Immature natural killer cell (primary cell): Measurements from ENCODE around the gene KIF2C. TPM values are rescaled to one million over a fixed set of nuclear protein-coding genes. Genes with fewer than 3 reads are reported as not detected.

Experiments used
- DNase-seq, 3 donors: peaks; one replicate each; pipeline ENCODE4 v3.0.0; 2022; ENCODE audit warnings: mixed read lengths in 1 of 3
- H3K27ac Mint-ChIP-seq, 6 donors: one replicate each; pipeline ENCODE4 v1.8.0; 2020; ENCODE audit warnings: mixed read lengths in 6 of 6, mild to moderate bottlenecking in 5 of 6, inconsistent platforms in 4 of 6, moderate library complexity in 3 of 6
- H3K27me3 Mint-ChIP-seq, 3 donors: one replicate each; pipeline ENCODE4 v1.8.0; 2020 to 2021; ENCODE audit warnings: low read depth in 3 of 3, mild to moderate bottlenecking in 3 of 3, mixed read lengths in 3 of 3, moderate library complexity in 3 of 3, inconsistent platforms in 1 of 3
- H3K36me3 Mint-ChIP-seq, 3 donors: one replicate each; pipeline ENCODE4 v1.8.0; 2020; ENCODE audit warnings: mixed read lengths in 3 of 3, inconsistent platforms in 2 of 3, mild to moderate bottlenecking in 2 of 3
- H3K4me1 Mint-ChIP-seq, 2 donors: one replicate each; pipeline ENCODE4 v1.8.0; 2020; ENCODE audit warnings: inconsistent platforms in 2 of 2, mild to moderate bottlenecking in 2 of 2, mixed read lengths in 2 of 2, moderate library complexity in 1 of 2
- H3K4me3 Mint-ChIP-seq, 5 donors: one replicate each; pipeline ENCODE4 v1.8.0; 2020; ENCODE audit warnings: mild to moderate bottlenecking in 5 of 5, mixed read lengths in 5 of 5, inconsistent platforms in 3 of 5, moderate library complexity in 3 of 5
- H3K9me3 Mint-ChIP-seq, 6 donors: one replicate each; pipeline ENCODE4 v1.8.0; 2020; ENCODE audit warnings: mild to moderate bottlenecking in 6 of 6, mixed read lengths in 6 of 6, inconsistent platforms in 4 of 6, moderate library complexity in 3 of 6
- polyA plus RNA-seq, 3 donors: library from polyadenylated mRNA; unstranded; fragments of 300-500 nt; fragmentation: Illumina TruSeq; gene quantifications; one replicate each; pipeline ENCODE4 v1.2.3, GENCODE V29; 2021

The KIF2C gene
- polyA plus RNA-seq, 3 donors from 2014 or later: 0.51 to 1.1 TPM; not detected in 1

DNA sequence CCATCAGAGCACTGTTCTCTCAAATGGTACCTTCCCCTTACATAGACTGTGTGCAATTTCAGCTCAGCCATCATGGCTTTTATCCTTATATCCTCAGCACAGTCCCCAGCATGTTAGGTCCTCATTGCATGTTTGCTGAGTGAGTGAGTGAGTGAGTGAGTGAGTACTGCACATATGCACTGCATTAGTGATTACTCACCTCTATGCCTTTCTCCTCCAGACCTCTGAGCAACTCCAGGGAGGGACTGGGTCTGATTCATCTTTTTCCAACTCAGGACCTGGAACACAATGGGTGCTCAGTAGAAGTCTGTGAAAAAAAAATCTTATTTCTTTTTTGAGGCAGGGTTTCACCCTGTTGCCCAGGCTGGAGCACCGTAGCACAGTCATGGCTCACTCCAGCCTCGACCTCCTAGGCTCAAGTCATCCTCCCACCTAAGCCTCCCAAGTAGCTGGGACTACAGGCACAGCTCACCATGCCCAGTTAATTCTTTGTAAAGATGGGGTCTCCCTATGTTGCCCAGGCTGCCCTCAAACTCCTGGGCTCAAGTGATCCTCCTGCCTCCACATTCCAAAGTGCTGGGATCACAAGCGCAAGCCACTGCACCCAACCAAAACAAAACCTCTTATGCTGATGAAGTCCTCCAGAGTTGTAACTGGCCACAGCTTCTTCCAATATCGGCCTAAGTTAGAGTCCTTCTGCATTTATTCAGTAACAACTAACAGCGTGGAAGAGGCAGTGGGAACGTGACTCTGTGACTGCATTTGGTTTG, 32.3 kb upstream of the KIF2C start:
- Mint-ChIP-seq H3K27me3 (peaks cover 0 to 5% (median 2%) of the 10 kb centered on the region in 3 donors), H3K4me1 (peaks cover 4 to 7% of the 10 kb centered on the region in 2 donors), H3K27ac (no peak overlapping the region), H3K4me3 (no peak overlapping the region), H3K9me3 (no peaks in the 10 kb centered on the region), H3K36me3 (no peaks in the 10 kb centered on the region)
- no peak for DNase-seq

DNA sequence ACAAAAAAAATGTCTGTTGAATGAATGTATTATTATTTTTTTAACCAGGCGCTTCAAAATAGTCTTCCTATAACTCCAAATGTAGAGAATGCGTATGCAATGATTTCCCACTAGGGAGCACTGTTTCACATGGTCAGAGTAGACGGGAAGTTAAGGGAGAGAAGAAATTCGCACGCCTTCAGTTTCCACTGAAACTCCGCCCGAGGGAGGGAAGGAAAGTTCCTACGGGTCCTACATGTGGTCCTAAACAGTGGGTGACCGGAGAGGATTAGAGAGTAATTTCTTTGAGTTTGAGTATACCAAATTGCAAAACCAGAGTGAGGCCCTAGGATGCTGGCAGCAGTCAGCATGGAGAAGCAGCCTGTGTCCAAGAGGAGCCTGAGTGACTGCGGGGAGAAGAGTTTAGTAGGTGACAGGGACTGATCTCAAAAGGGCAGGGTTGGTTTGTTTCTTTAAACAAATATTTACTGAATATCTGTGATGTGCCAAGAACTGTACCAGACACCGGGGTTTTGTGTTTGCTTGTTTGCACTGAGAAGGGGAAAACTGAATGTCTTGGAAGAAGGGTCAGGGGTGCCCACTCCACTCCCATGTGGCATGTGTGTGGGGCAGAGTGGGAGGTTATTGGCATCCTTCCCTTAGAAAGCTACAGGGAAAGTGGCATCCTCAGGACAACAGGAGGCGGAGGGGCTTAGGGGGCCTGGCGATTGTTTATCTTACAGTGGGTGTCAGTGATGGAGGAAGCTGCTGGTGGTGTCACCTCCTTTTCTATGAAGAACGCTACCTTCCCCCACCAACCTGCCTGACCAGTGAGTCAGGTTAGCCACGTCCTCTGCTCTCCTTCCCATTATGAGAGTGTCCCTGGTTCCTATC, 31.4 kb upstream of the KIF2C start:
- DNase-seq: peak; percentile 28 to 42 (median 40)
- H3K4me3 Mint-ChIP-seq: peak overlapping the region; percentile 21 to 75 (median 31)

DNA sequence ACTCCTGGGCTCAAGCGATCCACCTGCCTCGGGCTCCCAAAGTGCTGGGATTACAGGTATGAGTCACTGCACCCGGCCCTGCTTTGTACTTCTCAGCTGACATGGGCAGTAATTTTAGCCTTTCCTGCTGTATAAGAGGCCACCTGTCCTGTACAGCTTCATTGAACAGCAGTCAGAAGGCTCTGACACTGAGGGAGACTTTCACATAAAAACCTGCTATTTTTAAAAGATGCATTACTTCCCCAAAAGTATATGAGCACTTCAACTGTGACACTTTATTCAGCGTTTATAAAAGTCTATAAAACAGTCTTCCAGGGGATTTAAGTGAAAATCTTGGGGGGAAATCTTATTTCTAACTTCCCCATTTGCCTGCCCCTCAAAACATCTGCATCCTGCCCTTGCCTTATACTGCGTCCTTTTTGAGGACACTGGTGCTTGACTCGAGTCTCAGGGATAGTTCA, 26.3 kb upstream of the KIF2C start:
- Mint-ChIP-seq H3K27me3 (peaks cover 0 to 5% (median 2%) of the 10 kb centered on the region in 3 donors), H3K27ac (no peak overlapping the region), H3K4me1 (peaks cover 30 to 32% of the 10 kb centered on the region in 2 donors), H3K36me3 (no peaks in the 10 kb centered on the region), H3K9me3 (no peaks in the 10 kb centered on the region), H3K4me3 (no peak overlapping the region)
- no peak for DNase-seq

More for the DNA sequence above, 31.4 kb upstream of the KIF2C start:
- Mint-ChIP-seq H3K4me1 (peaks cover 4 to 7% of the 10 kb centered on the region in 2 donors), H3K27me3 (peaks cover 0 to 5% (median 0%) of the 10 kb centered on the region in 3 donors), H3K9me3 (no peaks in the 10 kb centered on the region), H3K27ac (peak overlapping the region in 5 of 6 donors; percentile 14 to 64 (median 27)), H3K36me3 (no peaks in the 10 kb centered on the region)

DNA sequence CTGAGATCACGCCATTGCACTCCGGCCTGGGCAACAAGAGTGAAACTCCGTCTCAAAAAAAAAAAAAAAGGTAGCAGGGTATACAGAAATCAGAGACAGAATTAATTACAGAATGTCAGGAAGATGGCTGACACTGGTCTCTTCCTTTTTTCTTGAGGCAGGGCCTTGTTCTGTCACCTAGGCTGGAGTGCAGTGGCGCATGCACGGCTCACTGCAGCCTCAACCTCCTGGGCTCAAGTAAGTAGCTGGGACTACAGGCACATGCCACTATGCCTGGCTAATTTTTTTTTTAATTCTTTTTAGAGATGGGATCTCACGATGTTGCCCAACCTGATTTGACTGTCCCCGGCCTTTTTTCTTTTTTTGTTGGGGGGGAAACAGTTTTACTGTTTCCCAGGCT, 25.1 kb upstream of the KIF2C start:
- H3K4me1 Mint-ChIP-seq: peaks cover 33 to 39% of the 10 kb centered on the region in 2 donors
- peak overlapping the region in 2 of 5 donors; percentile 29 to 70 for H3K4me3 Mint-ChIP-seq
- H3K27ac Mint-ChIP-seq: peak overlapping the region in 1 of 6 donors; percentile 75

DNA sequence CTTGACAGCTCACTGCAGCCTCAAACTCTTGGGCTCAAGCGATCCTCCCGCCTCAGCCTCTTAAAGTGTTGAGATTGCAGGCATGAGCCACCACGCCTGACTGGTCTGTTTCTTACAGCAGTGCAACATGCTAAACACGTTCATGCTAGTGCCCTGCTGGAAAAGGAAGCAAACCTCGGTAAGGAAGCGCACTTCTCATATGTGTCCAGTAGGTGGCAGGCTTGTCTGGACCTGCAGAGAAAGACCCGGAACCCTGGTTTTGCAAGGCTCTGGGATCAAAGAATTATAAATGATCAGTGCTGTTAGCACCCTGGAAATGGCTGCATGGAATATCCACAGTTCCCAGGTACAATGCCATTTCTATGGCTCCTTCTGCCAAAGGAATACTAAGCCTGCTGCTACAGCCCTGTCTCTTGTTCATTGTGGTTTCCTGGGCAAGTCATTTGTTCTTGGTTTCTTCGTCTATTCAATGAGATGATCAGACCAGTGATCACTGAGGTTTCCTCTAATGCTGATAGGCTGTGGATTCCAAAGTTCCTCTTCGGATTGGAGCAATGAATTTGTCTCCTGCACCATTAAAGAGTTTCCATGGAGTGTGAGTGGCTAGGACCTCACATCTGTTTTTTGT, 24.6 kb upstream of the KIF2C start:
- H3K36me3 Mint-ChIP-seq: no peaks in the 10 kb centered on the region
- no peaks in the 10 kb centered on the region for H3K9me3 Mint-ChIP-seq
- peak; percentile 63 to 75 (median 69) for DNase-seq
- peaks cover 0 to 3% (median 2%) of the 10 kb centered on the region in 3 donors for H3K27me3 Mint-ChIP-seq
- peak overlapping the region in 5 of 6 donors; percentile 13 to 76 (median 65) for H3K27ac Mint-ChIP-seq
- peak overlapping the region in 4 of 5 donors; percentile 12 to 70 (median 24) for H3K4me3 Mint-ChIP-seq
- peaks cover 33 to 39% of the 10 kb centered on the region in 2 donors for H3K4me1 Mint-ChIP-seq

More for the DNA sequence above, 25.1 kb upstream of the KIF2C start:
- H3K27me3 Mint-ChIP-seq: peaks cover 0 to 3% (median 2%) of the 10 kb centered on the region in 3 donors
- no peak for DNase-seq
- no peaks in the 10 kb centered on the region for H3K36me3 Mint-ChIP-seq
- no peaks in the 10 kb centered on the region for H3K9me3 Mint-ChIP-seq

DNA sequence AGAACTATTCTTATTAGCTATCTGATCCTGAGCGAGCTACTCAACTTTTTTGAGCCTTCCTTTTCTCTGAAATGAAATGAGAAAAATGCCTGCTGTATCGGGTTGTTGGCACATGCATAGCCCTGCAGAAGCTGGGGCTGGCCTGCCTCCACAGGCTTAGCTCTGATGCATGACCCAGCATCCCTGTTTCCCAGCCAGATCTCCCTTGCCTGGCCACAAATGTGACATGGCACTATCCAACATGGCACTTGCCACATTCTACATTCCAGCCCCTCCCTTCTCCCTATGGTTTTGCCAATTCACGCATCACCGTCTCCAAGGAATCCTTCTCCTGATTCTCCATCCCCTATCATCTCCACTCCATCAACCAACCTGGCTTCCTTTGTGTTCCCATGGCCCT, 22.5 kb upstream of the KIF2C start:
- DNase-seq: no peak
- Mint-ChIP-seq H3K4me3 (peak overlapping the region in 2 of 5 donors; percentile 17 to 23), H3K27me3 (peaks cover 2 to 10% (median 5%) of the 10 kb centered on the region in 3 donors), H3K4me1 (peaks cover 52 to 60% of the 10 kb centered on the region in 2 donors), H3K36me3 (no peaks in the 10 kb centered on the region), H3K9me3 (no peaks in the 10 kb centered on the region), H3K27ac (peak overlapping the region; percentile 19 to 80 (median 64))

DNA sequence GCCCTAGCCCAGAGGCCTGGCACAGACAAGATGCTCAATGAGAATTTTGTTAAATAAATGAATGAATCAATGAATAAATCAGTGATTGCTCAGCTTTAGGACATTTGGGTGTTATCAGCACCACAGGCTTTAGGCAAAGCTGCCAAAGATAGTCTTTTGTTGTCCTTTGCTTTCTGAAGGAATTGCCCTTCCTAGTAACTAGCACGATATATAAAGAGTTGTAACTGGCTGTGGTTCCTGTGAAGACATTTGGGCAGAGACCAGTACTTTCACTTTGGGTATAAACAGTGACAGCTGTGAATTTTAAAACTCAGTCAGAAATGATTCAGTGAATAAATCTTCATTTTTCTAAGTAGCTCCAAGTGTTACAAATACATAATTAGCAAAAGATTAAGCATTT, 22.0 kb upstream of the KIF2C start:
- Mint-ChIP-seq H3K4me3 (peak overlapping the region in 2 of 5 donors; percentile 17 to 26), H3K9me3 (no peaks in the 10 kb centered on the region), H3K27ac (peak overlapping the region in 5 of 6 donors; percentile 47 to 80 (median 69)), H3K27me3 (peaks cover 2 to 10% (median 5%) of the 10 kb centered on the region in 3 donors), H3K36me3 (no peaks in the 10 kb centered on the region), H3K4me1 (peaks cover 52 to 61% of the 10 kb centered on the region in 2 donors)
- no peak for DNase-seq

DNA sequence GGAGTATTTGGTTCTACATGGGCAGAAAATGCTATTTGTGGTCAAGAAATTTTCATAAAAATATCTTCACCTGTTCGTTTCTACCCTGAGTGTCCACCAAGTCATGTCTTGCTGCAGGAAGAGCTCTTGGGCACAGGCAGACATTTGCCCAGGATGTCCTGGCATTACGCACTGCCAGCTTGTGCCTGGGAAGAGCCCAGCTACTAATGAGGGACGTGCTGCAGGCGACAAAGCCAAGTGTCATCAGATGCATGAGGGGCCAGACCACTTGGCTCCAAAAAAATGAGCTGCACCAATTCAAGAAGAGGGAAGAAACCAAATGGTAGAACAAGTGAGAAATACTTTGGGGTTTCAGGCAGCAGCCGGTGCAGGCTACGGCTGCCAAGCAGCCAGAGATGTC, 21.5 kb upstream of the KIF2C start:
- Mint-ChIP-seq H3K4me1 (peaks cover 53 to 65% of the 10 kb centered on the region in 2 donors), H3K27ac (peak overlapping the region in 4 of 6 donors; percentile 47 to 80 (median 64)), H3K4me3 (peak overlapping the region in 1 of 5 donors; percentile 26), H3K9me3 (no peaks in the 10 kb centered on the region), H3K27me3 (peaks cover 2 to 10% (median 5%) of the 10 kb centered on the region in 3 donors), H3K36me3 (no peaks in the 10 kb centered on the region)
- no peak for DNase-seq

DNA sequence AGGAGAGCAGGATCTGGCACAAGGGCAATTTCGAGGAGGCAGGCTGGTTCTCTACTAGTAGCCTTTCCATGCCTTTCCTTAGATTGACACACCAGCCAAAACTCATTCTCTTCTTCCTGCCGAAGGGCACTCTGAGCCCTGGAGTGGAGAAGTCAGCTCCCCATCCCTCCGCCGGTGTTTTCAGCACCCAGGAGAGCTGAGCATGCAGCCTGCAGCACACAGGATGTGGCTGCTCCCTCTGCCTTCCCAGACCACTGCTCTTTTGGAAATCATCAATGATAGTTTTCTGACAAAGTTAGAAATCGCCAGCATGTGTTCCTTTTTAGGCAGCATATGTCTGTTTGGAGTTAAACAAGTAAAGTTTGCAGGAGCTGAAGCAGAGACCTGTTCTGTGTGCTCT, 20.3 kb upstream of the KIF2C start:
- no peaks in the 10 kb centered on the region for H3K9me3 Mint-ChIP-seq

DNA sequence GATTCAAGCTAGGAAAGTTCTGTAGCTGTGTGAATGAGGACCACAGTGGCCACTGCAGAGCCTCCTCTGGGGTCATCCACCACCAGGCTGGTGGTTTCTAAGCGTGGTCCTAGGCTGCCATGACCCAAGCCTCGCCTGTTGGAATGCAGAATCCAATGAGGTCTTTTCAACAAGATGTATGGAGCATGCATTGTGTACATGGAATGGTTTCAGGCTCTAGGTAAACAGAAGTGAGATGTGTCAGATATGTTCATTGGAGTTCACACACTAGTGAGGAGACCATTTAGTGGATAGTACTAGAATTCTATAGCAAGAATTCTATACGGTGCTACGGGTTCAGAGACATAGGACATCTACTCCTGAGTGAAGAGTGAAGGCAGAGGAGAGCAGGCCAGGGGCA, 19.4 kb upstream of the KIF2C start:
- Mint-ChIP-seq H3K9me3 (no peaks in the 10 kb centered on the region), H3K27ac (peak overlapping the region; percentile 60 to 93 (median 84)), H3K36me3 (no peaks in the 10 kb centered on the region), H3K4me1 (peaks cover 53 to 65% of the 10 kb centered on the region in 2 donors), H3K4me3 (peak overlapping the region in 1 of 5 donors; percentile 5), H3K27me3 (peaks cover 2 to 10% (median 5%) of the 10 kb centered on the region in 3 donors)
- DNase-seq: no peak

More for the DNA sequence above, 20.3 kb upstream of the KIF2C start:
- Mint-ChIP-seq H3K4me3 (no peak overlapping the region), H3K27ac (peak overlapping the region in 3 of 6 donors; percentile 13 to 40 (median 26)), H3K27me3 (peaks cover 2 to 10% (median 5%) of the 10 kb centered on the region in 3 donors), H3K36me3 (no peaks in the 10 kb centered on the region), H3K4me1 (peaks cover 59 to 72% of the 10 kb centered on the region in 2 donors)
- DNase-seq: no peak

DNA sequence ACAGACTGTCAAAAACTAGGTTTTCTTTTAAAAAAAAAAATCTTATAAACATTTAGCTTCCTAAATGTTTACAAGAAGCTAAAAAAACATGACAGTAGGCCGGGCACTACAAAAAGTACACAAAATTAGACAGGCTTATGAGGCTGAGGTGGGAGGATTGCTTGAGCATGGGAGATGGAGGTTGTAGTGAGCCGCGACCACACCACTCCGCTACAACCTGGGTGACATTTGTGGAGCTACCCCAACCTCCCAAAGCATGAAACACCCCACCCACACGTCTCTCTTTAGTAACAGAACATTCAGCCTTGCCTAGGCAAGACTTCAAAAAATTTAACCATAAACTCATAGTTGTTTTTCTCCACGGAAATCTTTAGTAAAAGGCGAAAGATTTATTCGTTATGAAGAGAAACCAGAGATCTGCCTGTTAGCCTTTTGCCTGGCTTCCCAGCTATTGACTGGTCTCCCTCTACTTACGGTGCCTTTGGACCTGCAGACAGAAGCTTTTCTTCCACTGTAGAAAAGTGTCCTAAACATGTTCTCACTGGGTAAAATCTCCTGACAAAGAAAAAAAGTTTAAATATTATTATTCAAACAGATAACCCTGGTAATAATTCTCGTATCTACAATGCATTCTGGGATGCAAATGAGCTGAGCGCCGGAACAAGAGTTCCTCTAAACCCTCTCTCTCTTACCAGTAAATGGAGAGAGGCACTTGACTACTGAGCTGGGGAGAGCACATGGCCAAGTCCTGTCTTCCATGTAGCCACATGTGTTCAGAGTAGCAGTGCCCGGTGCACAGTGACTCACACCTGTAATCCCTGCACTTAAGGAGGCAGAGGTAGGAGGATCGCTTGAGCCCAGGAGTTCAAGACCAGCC, 17.9 kb upstream of the KIF2C start:
- no peaks in the 10 kb centered on the region for H3K9me3 Mint-ChIP-seq
- H3K27me3 Mint-ChIP-seq: peaks cover 2 to 10% (median 5%) of the 10 kb centered on the region in 3 donors
- no peaks in the 10 kb centered on the region for H3K36me3 Mint-ChIP-seq
- peaks cover 41 to 54% of the 10 kb centered on the region in 2 donors for H3K4me1 Mint-ChIP-seq
- H3K27ac Mint-ChIP-seq: peak overlapping the region; percentile 88 to 99 (median 94)
- peak; percentile 67 to 85 (median 79) for DNase-seq
- H3K4me3 Mint-ChIP-seq: peak overlapping the region; percentile 28 to 84 (median 67)

DNA sequence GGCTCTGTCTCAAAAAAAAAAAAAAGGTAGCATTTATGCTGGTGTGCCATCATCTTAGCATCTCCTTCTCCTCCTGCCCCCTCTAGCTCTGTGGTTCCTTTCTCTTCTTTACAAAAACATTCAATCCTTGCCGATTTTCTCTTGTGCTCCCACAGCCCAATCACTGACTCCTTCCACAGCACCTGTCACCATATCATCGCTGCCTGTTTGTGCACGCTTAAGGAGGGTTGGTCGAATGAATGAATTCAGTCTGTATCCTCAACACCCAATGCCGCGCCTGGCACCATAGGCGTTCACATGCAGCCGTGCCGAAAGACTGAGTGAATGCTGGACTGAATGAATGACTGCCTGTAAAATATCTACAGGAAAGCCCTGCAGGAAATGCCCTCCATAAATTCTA, 16.6 kb upstream of the KIF2C start:
- Mint-ChIP-seq H3K36me3 (no peaks in the 10 kb centered on the region), H3K4me1 (peaks cover 31 to 42% of the 10 kb centered on the region in 2 donors), H3K27me3 (peaks cover 0 to 10% (median 5%) of the 10 kb centered on the region in 3 donors)

More for the DNA sequence above, 16.6 kb upstream of the KIF2C start:
- no peak for DNase-seq
- peak overlapping the region; percentile 30 to 91 (median 66) for H3K27ac Mint-ChIP-seq
- peak overlapping the region; percentile 2 to 63 (median 45) for H3K4me3 Mint-ChIP-seq
- H3K9me3 Mint-ChIP-seq: no peaks in the 10 kb centered on the region
